ENCODE results near the gene RTL5.

The RTL5 gene

DNA sequence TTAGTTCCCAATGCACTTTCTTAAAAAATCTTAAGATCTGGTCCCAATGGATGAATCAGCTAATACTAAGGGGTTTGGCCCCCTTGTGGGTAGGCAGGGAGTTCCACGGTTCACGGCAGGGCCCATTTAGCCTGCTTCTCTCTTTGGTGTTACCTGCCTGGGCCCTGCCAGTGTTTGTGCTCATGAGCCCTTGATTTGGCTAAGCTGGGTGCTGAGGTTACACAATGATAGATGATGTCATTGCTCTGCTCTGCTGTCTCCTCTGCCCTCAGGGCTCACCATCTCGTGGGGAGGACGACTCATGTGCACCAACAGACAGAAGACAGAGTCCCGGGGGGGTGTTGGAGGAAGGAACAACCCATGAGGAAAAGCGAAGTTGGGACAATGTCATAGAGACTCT lies 24.4 kb downstream of the RTL5 start:
- TF ChIP-seq, protein P1, sequence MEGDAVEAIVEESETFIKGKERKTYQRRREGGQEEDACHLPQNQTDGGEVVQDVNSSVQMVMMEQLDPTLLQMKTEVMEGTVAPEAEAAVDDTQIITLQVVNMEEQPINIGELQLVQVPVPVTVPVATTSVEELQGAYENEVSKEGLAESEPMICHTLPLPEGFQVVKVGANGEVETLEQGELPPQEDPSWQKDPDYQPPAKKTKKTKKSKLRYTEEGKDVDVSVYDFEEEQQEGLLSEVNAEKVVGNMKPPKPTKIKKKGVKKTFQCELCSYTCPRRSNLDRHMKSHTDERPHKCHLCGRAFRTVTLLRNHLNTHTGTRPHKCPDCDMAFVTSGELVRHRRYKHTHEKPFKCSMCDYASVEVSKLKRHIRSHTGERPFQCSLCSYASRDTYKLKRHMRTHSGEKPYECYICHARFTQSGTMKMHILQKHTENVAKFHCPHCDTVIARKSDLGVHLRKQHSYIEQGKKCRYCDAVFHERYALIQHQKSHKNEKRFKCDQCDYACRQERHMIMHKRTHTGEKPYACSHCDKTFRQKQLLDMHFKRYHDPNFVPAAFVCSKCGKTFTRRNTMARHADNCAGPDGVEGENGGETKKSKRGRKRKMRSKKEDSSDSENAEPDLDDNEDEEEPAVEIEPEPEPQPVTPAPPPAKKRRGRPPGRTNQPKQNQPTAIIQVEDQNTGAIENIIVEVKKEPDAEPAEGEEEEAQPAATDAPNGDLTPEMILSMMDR (conservative IDR thresholded peaks at IDR 0.05): no peak
- TF ChIP-seq ZFX (IDR thresholded peaks at IDR 0.05): no peak
- H3K27ac ChIP-seq: no peak overlapping the region

DNA sequence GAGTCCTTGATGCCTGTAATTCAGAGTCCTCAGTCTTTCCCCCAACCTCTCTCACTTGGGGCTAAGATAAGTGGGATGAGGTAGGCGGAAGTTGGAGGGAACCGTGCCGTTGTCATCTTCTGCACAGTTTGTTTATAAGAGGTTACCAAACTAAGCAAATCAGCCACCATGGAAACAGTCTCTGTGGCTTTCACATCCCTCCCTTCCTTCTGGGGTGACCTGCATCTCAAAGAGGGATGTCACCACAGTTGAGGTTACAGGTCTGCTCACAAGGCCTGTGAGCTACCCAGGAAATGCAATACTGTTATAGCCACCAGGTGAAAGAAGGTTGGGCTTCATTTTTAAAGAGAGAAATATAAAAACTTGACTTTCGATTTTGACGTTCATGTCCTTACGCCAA lies 26.3 kb downstream of the RTL5 start:
- no peak for TF ChIP-seq ZFX (IDR thresholded peaks at IDR 0.05)
- TF ChIP-seq, protein P1 (conservative IDR thresholded peaks at IDR 0.05): no peak

DNA sequence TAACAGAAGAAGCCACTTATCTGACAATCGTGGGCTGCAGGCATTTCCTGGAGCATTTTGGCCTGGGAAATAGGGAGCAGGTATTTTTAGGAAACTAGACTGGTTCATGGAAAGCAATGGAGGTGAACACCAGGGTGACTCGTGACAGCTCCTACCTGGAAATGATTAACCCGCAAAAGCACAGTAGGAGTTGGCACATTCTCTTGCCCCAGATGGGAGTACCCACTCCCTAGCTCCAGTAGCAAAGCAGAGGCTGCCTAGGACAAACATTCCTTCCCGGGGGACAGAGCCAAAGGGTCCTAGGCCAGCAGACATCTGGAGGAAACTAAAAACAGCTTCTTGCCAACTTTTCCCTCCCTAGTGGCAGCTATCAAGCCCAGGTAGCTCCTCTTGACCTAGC lies 29.0 kb downstream of the RTL5 start:
- TF ChIP-seq, protein P1 (conservative IDR thresholded peaks at IDR 0.05): no peak
- no peak for TF ChIP-seq ZFX (IDR thresholded peaks at IDR 0.05)
- H3K27ac ChIP-seq: no peak overlapping the region

More for the DNA sequence above, 26.3 kb downstream of the RTL5 start:
- no peak overlapping the region for H3K27ac ChIP-seq

DNA sequence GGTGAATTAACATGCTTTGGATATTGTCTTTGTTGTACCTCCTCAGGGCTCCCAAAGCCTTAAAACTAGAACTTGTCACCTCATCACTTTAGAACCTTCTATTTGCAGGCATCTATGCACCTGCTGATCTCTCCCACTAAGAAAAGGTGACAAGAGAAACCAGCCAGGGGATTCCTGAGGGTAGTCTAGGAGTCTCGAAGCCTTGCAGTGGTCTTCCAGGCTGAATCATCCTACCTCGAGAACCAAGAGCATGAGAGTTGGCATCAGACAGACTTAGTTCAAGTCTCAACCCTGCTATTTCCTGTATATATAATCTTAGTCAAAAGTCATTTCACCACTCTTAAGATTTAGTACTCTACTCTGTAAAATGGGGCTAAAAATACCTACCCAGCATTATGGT lies 29.6 kb downstream of the RTL5 start:
- no peak overlapping the region for H3K27ac ChIP-seq
- no peak for TF ChIP-seq ZFX (IDR thresholded peaks at IDR 0.05)
- TF ChIP-seq, protein P1 (conservative IDR thresholded peaks at IDR 0.05): no peak

DNA sequence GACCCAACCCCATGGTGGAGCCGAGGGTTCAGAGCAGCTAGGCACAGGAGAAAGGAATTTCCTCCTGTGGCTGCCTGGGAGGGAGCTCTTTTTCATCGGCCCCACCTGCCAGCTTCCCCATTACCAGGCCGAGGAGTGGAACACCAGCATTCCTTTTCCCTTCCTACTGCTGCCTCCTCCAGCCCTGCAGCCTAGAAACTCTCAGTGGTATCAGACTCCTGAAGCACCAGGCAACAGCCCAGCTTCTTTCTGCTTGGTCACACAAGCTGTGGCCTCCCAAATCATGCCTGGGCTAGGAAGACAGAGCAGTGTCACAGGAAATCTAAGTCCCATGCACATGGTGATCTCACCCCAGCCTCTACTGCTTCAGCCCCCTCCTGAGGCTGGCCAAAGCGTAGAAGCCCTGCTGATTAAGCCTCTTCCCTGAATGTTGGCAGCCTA lies 30.1 kb downstream of the RTL5 start:
- no peak overlapping the region for H3K27ac ChIP-seq
- TF ChIP-seq ZFX (IDR thresholded peaks at IDR 0.05): no peak
- TF ChIP-seq, protein P1 (conservative IDR thresholded peaks at IDR 0.05): no peak

DNA sequence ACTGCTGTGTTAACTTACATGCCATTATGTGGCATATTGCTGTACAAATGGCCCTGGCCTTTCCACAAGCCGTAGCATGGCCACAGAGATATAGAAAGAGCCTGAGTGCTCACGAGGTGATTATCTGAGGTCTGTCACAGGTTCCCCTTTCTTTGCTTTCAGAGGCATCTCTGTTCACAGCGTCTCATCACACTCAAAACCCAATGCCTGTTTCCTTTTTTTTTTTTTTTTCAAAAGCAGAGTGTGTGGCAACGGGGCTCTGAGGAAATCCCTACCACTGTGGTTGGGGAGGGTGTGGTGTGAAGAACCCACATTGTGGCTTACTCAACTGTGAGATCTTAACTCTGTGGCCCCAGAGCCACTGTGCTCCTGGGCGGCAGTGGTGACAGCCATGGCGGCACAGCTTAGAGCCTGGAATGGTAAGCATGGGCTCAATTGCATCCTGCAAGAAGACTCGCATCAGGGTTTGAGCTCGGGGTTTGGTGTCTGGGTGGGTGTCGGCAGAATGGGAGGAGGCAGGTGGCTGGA lies 30.8 kb downstream of the RTL5 start:
- no peak for TF ChIP-seq ZFX (IDR thresholded peaks at IDR 0.05)
- TF ChIP-seq, protein P1 (conservative IDR thresholded peaks at IDR 0.05): no peak
- H3K27ac ChIP-seq: no peak overlapping the region

DNA sequence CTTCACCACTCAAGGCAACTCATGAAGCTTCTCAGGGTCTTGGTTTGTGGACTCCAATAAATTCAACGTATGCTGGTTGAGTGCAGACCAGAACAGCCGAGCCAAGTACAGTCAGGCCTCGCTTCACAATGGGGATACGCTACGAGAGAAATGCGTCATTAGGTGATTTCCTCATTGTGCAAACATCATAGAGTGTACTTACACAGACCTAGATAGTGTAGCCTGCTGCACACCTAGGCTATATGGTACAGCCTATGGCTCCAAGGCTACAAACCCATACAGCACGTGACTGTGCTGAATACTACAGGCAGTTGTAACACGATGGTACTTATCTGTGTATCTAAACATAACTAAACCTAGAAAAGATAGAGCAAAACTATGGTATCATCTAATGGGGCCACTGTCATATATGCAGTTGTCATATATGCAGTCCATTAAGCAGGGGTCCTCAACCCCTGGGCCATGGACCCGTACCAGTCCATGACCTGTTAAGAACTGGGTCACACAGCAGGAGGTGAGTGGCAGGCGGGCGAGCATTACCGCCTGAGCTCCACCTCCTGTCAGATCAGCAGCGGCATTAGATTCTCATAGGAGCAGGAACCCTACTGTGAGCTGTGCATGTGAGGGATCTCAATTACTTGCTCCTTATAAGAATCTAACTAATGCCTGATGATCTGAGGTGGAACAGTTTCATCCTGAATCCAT lies 31.5 kb downstream of the RTL5 start:
- H3K27ac ChIP-seq: no peak overlapping the region
- TF ChIP-seq ZFX (IDR thresholded peaks at IDR 0.05): no peak
- TF ChIP-seq, protein P1 (conservative IDR thresholded peaks at IDR 0.05): no peak

Data from C4-2B (cell line).